ENCODE results near the gene CLEC2A.
"Not testable (repeated sequence)": the region's sequence is repeated elsewhere in the genome, so short reads cannot be mapped to it uniquely, and the experiment has no call there.

Gene CLEC2A, protein sequence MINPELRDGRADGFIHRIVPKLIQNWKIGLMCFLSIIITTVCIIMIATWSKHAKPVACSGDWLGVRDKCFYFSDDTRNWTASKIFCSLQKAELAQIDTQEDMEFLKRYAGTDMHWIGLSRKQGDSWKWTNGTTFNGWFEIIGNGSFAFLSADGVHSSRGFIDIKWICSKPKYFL

DNA sequence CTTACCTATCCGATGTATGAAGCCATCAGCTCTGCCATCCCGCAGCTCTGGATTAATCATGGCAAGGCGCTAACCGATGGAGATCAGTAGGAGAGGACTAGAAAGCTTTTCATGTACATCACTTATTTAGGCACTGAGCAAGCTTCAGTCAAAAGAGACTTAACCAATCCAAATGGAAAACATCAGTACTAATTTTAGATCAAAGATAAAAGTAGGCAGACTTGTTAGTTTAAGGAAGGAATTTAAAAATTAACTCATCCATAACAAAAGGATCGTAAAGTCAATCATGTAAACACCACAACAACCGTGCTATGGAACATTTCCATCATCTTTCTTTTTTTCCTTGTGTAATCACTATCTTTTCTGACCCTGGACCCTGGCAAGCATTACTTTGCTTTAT lies at the start of gene CLEC2A:
Gene CLEC2A (minus strand): TSS at position 101 of the 400 bp plus-strand sequence. CDS start 41 bp downstream, at position 60.
- no peak for DNase-seq (ENCODE audit: low spot score)
- no peak within 1 kb of the TSS for H3K27ac ChIP-seq
- POLR2A ChIA-PET (ENCODE audit: low non-redundant PET): no interaction called here
- CTCF ChIA-PET: interaction anchor here (1.3 kb wide), 1 partner anchor 8 kb away, joined by 4 read pairs; no protein-coding TSS in a partner anchor
- TF ChIP-seq, protein P1, sequence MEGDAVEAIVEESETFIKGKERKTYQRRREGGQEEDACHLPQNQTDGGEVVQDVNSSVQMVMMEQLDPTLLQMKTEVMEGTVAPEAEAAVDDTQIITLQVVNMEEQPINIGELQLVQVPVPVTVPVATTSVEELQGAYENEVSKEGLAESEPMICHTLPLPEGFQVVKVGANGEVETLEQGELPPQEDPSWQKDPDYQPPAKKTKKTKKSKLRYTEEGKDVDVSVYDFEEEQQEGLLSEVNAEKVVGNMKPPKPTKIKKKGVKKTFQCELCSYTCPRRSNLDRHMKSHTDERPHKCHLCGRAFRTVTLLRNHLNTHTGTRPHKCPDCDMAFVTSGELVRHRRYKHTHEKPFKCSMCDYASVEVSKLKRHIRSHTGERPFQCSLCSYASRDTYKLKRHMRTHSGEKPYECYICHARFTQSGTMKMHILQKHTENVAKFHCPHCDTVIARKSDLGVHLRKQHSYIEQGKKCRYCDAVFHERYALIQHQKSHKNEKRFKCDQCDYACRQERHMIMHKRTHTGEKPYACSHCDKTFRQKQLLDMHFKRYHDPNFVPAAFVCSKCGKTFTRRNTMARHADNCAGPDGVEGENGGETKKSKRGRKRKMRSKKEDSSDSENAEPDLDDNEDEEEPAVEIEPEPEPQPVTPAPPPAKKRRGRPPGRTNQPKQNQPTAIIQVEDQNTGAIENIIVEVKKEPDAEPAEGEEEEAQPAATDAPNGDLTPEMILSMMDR (conservative IDR thresholded peaks at IDR 0.05; ENCODE audit: low read depth): no peak

DNA sequence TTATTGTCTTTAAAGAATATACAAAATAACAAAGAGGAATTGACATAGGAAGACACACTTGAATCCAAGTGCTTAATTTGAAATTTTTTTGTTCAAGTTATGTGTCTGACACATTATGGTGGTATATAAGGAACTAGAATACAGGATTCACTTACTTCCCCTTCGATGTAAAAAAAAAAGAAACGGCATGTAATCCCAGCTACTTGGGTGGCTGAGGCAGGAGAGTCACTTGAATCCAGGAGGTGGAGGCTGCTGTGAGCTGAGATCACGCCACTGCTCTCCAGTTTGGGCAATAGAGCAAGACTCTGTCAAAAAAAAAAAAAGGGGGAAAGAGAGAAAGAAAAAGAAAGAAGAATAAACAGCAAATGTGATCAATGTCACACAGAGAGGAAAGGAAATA lies 48.0 kb upstream of the CLEC2A start:
- no peak for DNase-seq (ENCODE audit: low spot score)
- no peak overlapping the region for H3K27ac ChIP-seq
- TF ChIP-seq, protein P1 (conservative IDR thresholded peaks at IDR 0.05; ENCODE audit: low read depth): no peak
- ChIA-PET CTCF (interaction anchor here (0.6 kb wide), 1 partner anchor 1192 kb away, joined by 5 read pairs; no protein-coding TSS in a partner anchor), POLR2A (ENCODE audit: low non-redundant PET) (no interaction called here)

DNA sequence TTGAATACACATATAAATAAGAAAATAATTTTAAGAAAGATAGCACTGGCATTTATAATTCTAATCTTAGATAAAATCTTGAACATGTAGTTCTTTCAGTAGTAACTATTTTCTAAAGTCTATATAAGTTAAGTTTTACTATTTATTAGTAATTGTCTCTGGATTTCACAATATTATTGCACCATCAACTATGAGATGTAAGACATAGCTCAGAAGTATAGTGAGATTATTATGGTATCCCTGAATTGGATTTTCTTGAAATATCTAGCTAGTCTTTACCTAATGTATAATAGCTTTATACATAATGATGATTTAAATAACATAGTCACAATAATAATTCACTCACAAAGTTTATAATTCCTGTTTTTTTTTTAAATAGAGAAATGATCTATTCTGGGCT lies 45.7 kb upstream of the CLEC2A start:
- no peak overlapping the region for H3K27ac ChIP-seq
- no peak for DNase-seq (ENCODE audit: low spot score)
- POLR2A ChIA-PET (ENCODE audit: low non-redundant PET): no interaction called here
- TF ChIP-seq, protein P1 (conservative IDR thresholded peaks at IDR 0.05; ENCODE audit: low read depth): no peak
- CTCF ChIA-PET: interaction anchor here (0.7 kb wide), 1 partner anchor 600 kb away, joined by 3 read pairs; no protein-coding TSS in a partner anchor

DNA sequence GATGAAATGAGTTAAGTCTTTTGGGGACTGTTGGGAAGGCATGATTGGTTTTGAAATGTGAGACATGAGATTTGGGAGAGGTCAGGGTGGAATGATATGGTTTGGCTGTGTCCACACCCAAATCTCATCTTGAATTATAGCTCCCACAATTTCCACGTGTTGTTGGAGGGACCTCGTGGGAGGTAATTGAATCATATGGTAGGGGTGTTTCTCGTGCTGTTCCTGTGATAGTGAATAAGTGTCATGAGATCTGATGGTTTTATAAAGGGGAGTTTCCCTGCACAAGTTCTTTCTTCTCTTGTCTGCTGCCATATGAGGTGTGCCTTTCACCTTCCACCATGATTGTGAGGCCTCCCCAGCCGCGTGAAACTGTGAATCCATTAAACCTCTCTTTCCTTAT lies 44.5 kb upstream of the CLEC2A start:
- POLR2A ChIA-PET (ENCODE audit: low non-redundant PET); H3K27ac ChIP-seq; DNase-seq (ENCODE audit: low spot score): not testable (repeated sequence)
- CTCF ChIA-PET: interaction anchor here (1.1 kb wide), 1 partner anchor 163 kb away, joined by 5 read pairs; no protein-coding TSS in a partner anchor

DNA sequence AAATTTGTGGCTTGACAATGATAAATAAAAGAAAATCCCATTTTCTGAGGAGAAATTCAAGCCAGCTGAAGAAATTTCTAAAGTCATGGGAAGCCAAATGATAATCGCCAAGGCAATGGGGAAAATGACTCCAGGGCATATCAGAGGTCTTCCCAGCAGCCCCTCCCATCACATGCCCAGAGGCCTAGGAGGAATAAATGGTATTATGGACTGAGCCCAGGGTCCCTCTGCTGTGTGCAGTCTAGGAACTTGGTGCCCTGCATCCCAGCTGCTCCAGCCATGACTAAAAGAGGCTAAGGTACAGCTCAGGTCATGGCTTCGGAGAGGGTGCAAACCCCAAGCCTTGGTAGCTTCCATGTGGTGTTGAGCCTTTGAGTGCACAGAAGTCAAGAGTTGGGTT lies 43.4 kb upstream of the CLEC2A start:
- ChIA-PET CTCF (interaction anchor here (0.7 to 1.1 kb wide), 2 partner anchors 162 to 1431 kb away, joined by 3 to 5 read pairs; no protein-coding TSS in a partner anchor), POLR2A (ENCODE audit: low non-redundant PET) (no interaction called here)
- no peak for DNase-seq (ENCODE audit: low spot score)
- TF ChIP-seq, protein P1 (conservative IDR thresholded peaks at IDR 0.05; ENCODE audit: low read depth): no peak
- H3K27ac ChIP-seq: no peak overlapping the region

DNA sequence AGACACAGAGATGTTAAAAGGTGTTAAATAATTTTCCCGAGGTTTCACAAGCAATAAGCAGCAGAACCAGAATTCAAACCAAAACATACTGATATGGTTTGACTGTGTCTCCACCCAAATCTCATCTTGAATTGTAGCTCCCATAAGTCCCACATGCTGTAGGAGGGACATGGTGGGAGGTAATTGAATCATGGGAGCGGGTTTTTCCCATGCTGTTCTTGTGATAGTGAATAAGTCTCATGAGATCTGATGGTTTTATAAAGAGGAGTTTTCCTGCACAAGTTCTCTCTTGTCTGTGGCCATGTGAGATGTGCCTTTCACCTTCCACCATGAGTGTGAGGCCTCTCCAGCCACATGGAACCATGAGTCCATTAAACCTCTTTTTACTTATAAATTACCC lies 42.6 kb upstream of the CLEC2A start:
- DNase-seq (ENCODE audit: low spot score); POLR2A ChIA-PET (ENCODE audit: low non-redundant PET); CTCF ChIA-PET; H3K27ac ChIP-seq: not testable (repeated sequence)

DNA sequence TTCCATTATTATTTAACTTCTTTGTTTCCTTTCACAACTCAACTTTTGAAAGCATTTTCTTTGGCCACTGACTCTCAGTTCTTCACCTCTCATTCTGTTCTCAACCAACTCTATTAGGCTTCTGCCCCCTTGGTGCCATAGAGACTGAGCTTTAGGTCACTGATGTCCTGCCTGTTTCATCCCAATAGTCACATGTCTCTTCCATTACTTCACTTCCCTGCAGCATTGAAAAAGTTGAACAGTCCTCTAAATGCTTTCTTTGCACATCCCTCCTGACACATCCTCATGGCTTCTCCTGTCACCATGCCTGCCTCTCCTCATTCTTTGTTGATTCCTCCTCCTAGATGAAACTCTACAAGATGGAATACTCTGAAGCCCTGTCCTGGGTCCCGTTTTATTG lies 41.8 kb upstream of the CLEC2A start:
- POLR2A ChIA-PET (ENCODE audit: low non-redundant PET): no interaction called here
- no peak for DNase-seq (ENCODE audit: low spot score)
- TF ChIP-seq, protein P1 (conservative IDR thresholded peaks at IDR 0.05; ENCODE audit: low read depth): no peak
- H3K27ac ChIP-seq: no peak overlapping the region
- CTCF ChIA-PET: no interaction called here

Data from RWPE1 (cell line).